ENCODE results near the gene C3orf52. TPM values are rescaled to one million over a fixed set of nuclear protein-coding genes. Genes with fewer than 3 reads are reported as not detected.

The C3orf52 gene
- total RNA-seq, 1 donor from 2014 or later = 3.7 TPM

DNA sequence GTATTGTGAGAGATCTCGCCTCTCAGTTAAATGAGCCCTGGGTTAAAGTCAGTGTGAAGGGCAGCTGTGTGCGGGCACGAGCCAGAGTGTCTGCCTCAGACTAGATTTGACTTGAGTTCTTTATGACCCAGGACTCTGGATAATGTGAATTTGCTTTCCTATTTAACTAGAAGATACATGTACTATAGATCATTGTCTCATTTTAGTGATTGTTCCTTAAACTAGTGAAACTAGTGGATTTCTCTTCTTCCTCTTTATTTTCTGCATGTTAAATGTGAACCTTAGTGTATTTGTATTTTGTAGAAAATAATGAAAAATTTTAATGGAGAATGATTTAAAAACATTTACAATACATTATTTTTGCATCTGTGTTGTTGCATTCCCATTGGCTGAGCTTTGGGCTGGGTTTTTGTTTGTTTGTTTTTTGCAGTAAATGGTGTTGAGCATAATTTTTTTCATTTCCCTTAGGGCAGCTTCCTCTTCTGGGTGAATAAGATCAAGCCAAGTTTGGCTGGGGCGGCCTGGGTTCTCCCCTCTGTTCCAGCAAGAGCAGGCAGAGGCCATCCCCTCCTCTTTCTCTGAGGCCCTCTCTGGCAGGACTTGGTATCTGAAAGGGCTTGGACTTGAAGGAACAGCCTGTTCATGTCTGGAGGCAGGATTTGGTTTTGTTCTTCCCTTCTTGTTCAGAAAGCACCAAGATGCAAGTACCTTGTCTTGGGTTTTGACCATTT, 31.8 kb downstream of the C3orf52 start:
- DNase-seq (ENCODE audit: extremely low read depth, low read depth, low spot score) = no peak

GRCh38 chr3:112119962-112120836, 34.0 kb downstream of the C3orf52 start:
- DNase-seq (ENCODE audit: extremely low read depth, low read depth, low spot score) = no peak

- DNase-seq (ENCODE audit: extremely low read depth, low read depth, low spot score) = no peak
Observed at GRCh38 chr3:112121577-112122547, 35.7 kb downstream of the C3orf52 start.

- DNase-seq (ENCODE audit: extremely low read depth, low read depth, low spot score) = no peak
Observed at GRCh38 chr3:112122870-112123269, 36.7 kb downstream of the C3orf52 start.

GRCh38 chr3:112123548-112123947, 37.4 kb downstream of the C3orf52 start:
- DNase-seq (ENCODE audit: extremely low read depth, low read depth, low spot score) = no peak

DNA sequence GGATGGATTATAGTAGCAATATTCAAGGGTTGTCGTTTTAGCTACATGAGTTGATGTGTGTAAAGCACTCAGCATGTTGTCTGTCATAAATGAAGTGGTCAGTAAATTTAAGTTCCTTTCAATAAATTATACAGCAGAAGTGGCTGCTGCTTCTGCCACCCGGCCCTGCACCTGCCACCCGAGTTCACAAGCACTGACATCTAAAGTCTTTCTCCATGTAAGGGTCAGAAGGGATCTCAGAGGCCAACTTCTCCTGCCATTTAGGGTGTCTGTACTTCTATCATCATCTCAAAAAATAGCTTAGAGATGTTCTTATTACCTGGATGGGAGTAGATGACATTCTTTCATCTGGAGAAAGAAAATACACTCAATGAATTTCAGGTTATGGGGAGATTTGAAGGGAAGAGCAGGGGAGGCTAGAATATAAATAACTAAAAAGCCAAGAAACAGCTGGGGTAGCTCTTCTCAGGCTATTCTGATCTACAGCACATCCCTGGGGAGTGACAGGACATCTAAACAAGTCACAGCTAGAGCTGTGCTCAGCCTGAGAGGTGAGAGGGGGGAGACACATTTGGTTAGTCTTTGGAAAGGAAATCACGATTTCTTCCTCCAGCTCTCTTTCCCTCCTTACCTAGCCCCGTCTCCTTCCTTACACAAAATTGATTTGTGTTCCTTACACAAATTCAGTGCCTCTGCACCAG, 38.9 kb downstream of the C3orf52 start:
- DNase-seq (ENCODE audit: extremely low read depth, low read depth, low spot score) = no peak

GRCh38 chr3:112126511-112126911, 40.3 kb downstream of the C3orf52 start:
- no peak for DNase-seq (ENCODE audit: extremely low read depth, low read depth, low spot score)

GRCh38 chr3:112127522-112128494, 41.6 kb downstream of the C3orf52 start:
- no peak for DNase-seq (ENCODE audit: extremely low read depth, low read depth, low spot score)

DNA sequence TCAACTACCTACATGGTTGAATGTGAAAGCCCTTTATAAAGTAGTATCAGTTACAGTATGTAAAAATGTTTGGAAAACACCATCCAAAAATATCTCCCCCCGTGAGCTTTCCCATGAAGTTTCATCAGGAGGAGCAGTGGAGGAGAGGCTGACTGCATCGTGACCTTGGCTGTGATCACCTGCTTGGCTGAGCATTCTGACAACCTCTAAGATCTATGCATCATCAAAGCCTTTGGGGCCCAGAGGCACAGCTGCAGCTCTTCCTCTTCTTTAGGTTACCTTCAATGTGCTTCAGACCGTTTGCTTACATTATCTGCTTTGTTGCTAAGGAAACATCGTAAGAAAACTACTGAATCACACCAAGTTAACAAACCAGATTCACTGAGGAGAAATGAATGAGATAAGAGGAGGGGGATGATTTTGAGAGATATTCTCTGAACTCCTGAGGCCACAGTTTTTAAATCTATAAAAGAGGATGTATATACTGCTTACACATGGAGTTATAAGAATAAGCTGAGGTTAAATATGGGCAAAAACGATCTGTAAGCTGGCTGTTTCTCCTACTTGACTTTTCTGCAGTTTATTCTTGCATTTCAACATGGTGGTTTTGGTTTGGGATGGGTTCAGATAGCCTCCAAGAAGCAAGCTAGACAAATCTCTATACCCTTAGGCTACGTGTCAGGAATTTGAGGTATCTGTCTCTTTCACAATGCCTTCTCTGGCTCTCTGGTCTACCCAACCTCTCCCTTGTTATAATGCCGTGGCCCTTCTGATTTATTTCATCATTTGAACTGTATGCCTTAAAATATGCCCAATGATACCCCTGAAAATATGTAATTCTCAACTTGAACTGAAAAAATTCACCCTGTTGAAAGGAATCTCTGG, 42.9 kb downstream of the C3orf52 start:
- no peak for DNase-seq (ENCODE audit: extremely low read depth, low read depth, low spot score)

DNA sequence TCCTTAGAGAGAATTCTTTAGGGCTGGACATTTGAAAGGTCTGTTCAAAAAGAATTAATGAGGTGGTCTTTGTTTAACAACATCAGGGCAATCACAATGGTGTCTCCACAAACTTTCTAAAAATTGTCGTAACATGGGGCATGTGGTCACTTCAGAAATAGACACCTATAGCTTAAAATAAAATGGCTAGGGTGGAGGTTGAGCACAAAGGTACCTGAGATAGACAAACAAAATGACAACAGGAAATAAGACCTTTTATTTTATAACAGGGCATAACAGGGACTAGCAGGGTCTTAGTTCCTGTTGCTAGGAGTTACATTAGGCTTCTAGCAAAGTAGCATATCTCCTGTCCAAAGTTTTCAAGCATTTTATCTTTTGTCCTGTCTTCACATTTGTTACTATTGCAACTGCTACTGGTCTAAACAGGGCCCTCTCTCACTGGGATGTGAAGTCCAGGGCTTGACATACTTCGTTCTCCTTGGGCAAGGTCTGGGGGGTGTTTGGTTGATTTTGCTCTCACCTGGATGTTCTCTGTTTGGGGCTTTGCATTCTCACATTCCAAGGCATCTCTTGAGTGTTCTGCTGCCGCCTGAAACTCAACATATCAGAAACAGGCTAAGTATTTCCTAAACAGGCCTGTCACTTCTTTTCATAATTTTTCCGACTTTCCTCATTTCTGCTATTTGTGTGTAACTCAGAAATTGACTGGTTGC, 43.9 kb downstream of the C3orf52 start:
- DNase-seq (ENCODE audit: extremely low read depth, low read depth, low spot score) = no peak

- no peak for DNase-seq (ENCODE audit: extremely low read depth, low read depth, low spot score)
Observed at GRCh38 chr3:112130638-112130993, 44.4 kb downstream of the C3orf52 start.

DNA sequence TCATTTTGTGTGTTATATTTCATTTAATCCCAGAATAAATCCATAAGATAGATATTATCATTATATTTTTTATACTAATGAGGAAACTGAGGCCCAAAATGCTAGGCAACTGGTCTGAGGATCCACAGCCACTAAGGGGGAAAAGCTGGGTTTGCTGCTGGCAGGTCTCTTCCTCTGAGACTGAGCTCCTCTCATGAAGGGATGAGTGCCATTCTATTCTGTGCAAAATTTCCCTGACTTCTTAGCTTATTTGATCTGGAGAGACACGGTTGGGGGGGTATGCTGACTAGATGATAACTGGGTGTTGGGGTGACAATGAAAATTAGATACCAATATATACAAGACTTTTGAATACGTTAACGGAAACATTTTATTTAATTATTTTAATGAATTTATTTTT, 44.9 kb downstream of the C3orf52 start:
- DNase-seq (ENCODE audit: extremely low read depth, low read depth, low spot score) = no peak

DNA sequence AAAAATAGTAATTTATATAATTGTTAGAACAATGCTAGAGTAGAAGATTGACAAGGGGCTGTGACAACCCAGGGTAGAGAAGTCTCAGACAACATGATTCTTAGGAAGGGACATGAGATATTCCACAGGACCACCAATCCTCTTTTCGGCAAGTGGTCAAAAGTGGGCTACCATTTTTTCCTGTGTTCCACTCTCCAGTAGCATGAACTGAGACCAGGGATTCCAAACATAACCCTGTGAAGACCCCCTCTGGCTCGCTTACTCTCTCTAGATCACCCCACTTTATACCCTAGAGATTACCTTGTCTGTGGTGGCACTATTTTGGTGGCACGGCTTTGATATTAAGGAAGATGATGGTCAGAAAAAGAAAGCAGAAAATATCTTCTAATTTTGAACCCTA, 45.9 kb downstream of the C3orf52 start:
- no peak for DNase-seq (ENCODE audit: extremely low read depth, low read depth, low spot score)

DNA sequence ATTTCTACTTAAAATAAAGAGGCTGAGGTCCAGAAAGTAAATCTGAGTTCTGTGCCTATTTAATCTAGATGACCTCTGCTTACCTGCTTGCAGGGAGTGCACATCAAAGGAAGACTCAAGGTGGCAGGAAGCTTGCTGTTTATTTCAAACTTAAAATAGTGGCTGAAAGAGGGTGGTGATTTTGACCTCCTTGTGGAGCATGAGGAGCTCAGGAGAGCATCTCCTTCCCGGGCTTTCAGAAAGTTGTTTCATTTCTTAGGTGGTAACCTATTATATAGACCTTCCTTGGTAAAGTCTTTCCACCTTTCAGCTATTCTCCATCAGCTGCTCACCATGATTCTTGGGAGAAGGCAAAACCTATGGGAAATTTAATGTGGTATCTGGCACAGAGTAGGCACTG, 46.4 kb downstream of the C3orf52 start:
- DNase-seq (ENCODE audit: extremely low read depth, low read depth, low spot score) = no peak

DNA sequence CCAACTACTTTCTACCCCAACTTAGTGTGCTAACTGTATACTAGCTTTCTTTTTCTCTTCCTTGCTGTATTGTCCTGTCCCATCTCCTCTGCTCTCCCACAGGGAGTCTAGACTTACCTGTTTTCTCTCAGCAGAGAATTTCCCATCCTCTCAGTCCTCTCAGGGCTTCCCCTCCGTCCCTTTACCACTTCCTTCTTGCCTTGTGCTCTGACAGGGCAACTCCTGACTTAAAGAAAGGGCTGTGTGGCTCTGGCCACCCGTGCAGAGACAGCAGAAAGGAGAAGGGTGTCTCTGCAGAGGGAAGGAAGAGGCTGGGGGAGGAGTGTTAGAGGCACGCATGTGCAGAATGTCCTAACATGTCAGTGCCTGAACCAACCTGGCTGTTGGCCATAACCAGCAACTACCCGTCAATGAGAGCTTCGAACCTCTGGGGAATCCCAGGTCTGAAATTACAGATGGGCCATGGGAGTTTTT, 46.8 kb downstream of the C3orf52 start, which contains the start of gene GCSAM:
Gene GCSAM, minus strand, starts transcription at position 274 of the 474 bp plus-strand sequence. Its CDS starts 128 bp downstream, at position 146.
- no peak for DNase-seq (ENCODE audit: extremely low read depth, low read depth, low spot score)

- DNase-seq (ENCODE audit: extremely low read depth, low read depth, low spot score) = no peak
Observed at GRCh38 chr3:112133626-112134334, 47.6 kb downstream of the C3orf52 start.
